Keratinocyte (primary cell): Measurements from ENCODE around the gene CORO7. TPM values are rescaled to one million over a fixed set of nuclear protein-coding genes. Genes with fewer than 3 reads are reported as not detected.

Experiments used
- DNase-seq: peaks from one replicate; pipeline ENCODE4 v3.0.0-alpha.2; 2011; ENCODE audit warnings: low read depth, missing footprints, low spot score
- FAIRE-seq: peaks from 2 replicates; lab custom pipeline; 2011; peaks lifted over from hg19 to GRCh38; lab: Jason Lieb, UNC
- H2AFZ ChIP-seq: 2 replicates; pipeline ENCODE4 v1.6.0; 2012; ENCODE audit warnings: low read length, control low read depth, inconsistent platforms; ENCODE audit not compliant: control insufficient read depth
- H3K27ac ChIP-seq: 2 replicates; pipeline ENCODE4 v1.5.1; 2011; ENCODE audit warnings: low read length; ENCODE audit not compliant: control insufficient read depth, insufficient read depth
- H3K27me3 ChIP-seq: 3 replicates; pipeline ENCODE4 v1.6.0; 2011; ENCODE audit warnings: low read length; ENCODE audit not compliant: control insufficient read depth, insufficient read depth; ENCODE audit errors: extremely low read depth
- H3K36me3 ChIP-seq, 2 experiments: 2 replicates in 1 of 2; 3 replicates in 1 of 2; pipeline ENCODE4 v1.5.1; 2011; ENCODE audit warnings: low read length in 2 of 2, mild to moderate bottlenecking in 1 of 2; ENCODE audit not compliant: control insufficient read depth in 2 of 2, insufficient read depth in 2 of 2; ENCODE audit errors: extremely low read depth in 1 of 2
- H3K4me1 ChIP-seq: 3 replicates; pipeline ENCODE4 v1.5.1; 2011; ENCODE audit warnings: low read length; ENCODE audit not compliant: control insufficient read depth, insufficient read depth; ENCODE audit errors: extremely low read depth
- H3K4me2 ChIP-seq: 3 replicates; pipeline ENCODE4 v1.6.0; 2011; ENCODE audit warnings: low read depth, low read length; ENCODE audit not compliant: control insufficient read depth, insufficient read depth; ENCODE audit errors: extremely low read depth
- H3K4me3 ChIP-seq, 3 experiments: fragments of 200-600 bp in 1 of 3; sonication (generic) in 1 of 3; 2 replicates in 2 of 3; 3 replicates in 1 of 3; pipeline ENCODE4 v1.5.1; 2011 to 2016; ENCODE audit warnings: low read length in 3 of 3, mild to moderate bottlenecking in 3 of 3, control low read depth in 2 of 3, inconsistent platforms in 1 of 3, low read depth in 1 of 3, mixed read lengths in 1 of 3, mixed run types in 1 of 3, moderate library complexity in 1 of 3; ENCODE audit not compliant: control insufficient read depth in 2 of 3, insufficient read depth in 2 of 3; ENCODE audit errors: extremely low read depth in 1 of 3
- H3K79me2 ChIP-seq: 2 replicates; pipeline ENCODE4 v1.6.0; 2012; ENCODE audit warnings: low read length; ENCODE audit not compliant: control insufficient read depth, insufficient read depth
- H3K9ac ChIP-seq: 3 replicates; pipeline ENCODE4 v1.6.0; 2011; ENCODE audit warnings: low read length; ENCODE audit not compliant: control insufficient read depth, insufficient read depth; ENCODE audit errors: extremely low read depth
- H3K9me1 ChIP-seq: 3 replicates; pipeline ENCODE4 v1.6.0; 2011; ENCODE audit warnings: low read length; ENCODE audit not compliant: control insufficient read depth, insufficient read depth; ENCODE audit errors: extremely low read depth
- H3K9me3 ChIP-seq: 2 replicates; pipeline ENCODE4 v1.5.1; 2012; ENCODE audit warnings: low read depth, low read length; ENCODE audit not compliant: control insufficient read depth
- H4K20me1 ChIP-seq: 3 replicates; pipeline ENCODE4 v1.6.0; 2011; ENCODE audit warnings: low read length; ENCODE audit not compliant: control insufficient read depth, insufficient read depth; ENCODE audit errors: extremely low read depth
- EZH2 ChIP-seq: IDR thresholded peaks from one replicate; pipeline ENCODE4 v1.6.1; 2012; ENCODE audit warnings: inconsistent platforms, mild to moderate bottlenecking, low read length, moderate library complexity
- dilution Hi-C: fragments of 300-500 bp; cut with MboI; formaldehyde crosslinking; loops from one replicate; pipeline ENCODE4 v1.7.0; 2020; ENCODE audit warnings: low sequenced_read_pairs; ENCODE audit not compliant: extremely low pct_ligation_motif_present
- polyA plus RNA-seq, 5 experiments: library from polyadenylated mRNA; depleted of rRNA in 3 of 5; stranded (reverse) in 3 of 5; stranded (forward) in 1 of 5; unstranded in 1 of 5; fragments of >200 nt; gene quantifications; 1 replicate in 1 of 5; 2 replicates in 3 of 5; 3 replicates in 1 of 5; pipeline versions ENCODE4 v1.2.1 to v1.2.3, GENCODE V29; 2011 to 2012; ENCODE audit warnings: missing spikeins in 2 of 5, low read depth in 1 of 5, low replicate concordance in 1 of 5
- TF ChIP-seq, protein P1 (sequence below), 3 experiments: IDR thresholded peaks in 1 of 3; conservative IDR thresholded peaks in 1 of 3; optimal IDR thresholded peaks in 1 of 3; 2 replicates in 2 of 3; 3 replicates in 1 of 3; pipeline versions ENCODE3 to v1.5.1; 2011; ENCODE audit warnings: low read length in 3 of 3, mild to moderate bottlenecking in 3 of 3, moderate library complexity in 2 of 3, control low read depth in 1 of 3, inconsistent platforms in 1 of 3; ENCODE audit not compliant: insufficient read depth in 2 of 3; ENCODE audit errors: extremely low read depth in 1 of 3

CORO7 gene
- polyA plus RNA-seq, 1 donor (not counting 4 experiments of a cell fraction or from before 2014, with no cell fraction given), result 8.4 TPM

- H3K4me1 ChIP-seq, result peaks cover 17% of the 10 kb centered on the region
- H3K4me2 ChIP-seq, result no peak overlapping the region
- H2AFZ ChIP-seq, result no peak overlapping the region
- H3K9me1 ChIP-seq, result no peaks in the 10 kb centered on the region
- peaks cover 23 to 29% of the 10 kb centered on the region in 2 experiments for H3K36me3 ChIP-seq
- no peaks in the 10 kb centered on the region for H3K27me3 ChIP-seq
- TF ChIP-seq, protein P1, sequence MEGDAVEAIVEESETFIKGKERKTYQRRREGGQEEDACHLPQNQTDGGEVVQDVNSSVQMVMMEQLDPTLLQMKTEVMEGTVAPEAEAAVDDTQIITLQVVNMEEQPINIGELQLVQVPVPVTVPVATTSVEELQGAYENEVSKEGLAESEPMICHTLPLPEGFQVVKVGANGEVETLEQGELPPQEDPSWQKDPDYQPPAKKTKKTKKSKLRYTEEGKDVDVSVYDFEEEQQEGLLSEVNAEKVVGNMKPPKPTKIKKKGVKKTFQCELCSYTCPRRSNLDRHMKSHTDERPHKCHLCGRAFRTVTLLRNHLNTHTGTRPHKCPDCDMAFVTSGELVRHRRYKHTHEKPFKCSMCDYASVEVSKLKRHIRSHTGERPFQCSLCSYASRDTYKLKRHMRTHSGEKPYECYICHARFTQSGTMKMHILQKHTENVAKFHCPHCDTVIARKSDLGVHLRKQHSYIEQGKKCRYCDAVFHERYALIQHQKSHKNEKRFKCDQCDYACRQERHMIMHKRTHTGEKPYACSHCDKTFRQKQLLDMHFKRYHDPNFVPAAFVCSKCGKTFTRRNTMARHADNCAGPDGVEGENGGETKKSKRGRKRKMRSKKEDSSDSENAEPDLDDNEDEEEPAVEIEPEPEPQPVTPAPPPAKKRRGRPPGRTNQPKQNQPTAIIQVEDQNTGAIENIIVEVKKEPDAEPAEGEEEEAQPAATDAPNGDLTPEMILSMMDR (optimal IDR thresholded peaks at IDR 0.05 in 1 of 3, IDR thresholded peaks at IDR 0.05 in 1 of 3, conservative IDR thresholded peaks at IDR 0.05 in 1 of 3; ENCODE audit: extremely low read depth in 1 of 3, insufficient read depth in 2 of 3, low read length in 3 of 3), result no peak
- TF ChIP-seq EZH2, result no peak
- H3K79me2 ChIP-seq, result no peaks in the 10 kb centered on the region
- DNase-seq, result no peak
- dilution Hi-C loops, result no loop called here
- H3K27ac ChIP-seq, result no peak overlapping the region
- FAIRE-seq, result no peak
- H3K9ac ChIP-seq, result no peak overlapping the region
- H3K9me3 ChIP-seq, result no peaks in the 10 kb centered on the region
- no peak overlapping the region for H3K4me3 ChIP-seq
- H4K20me1 ChIP-seq, result no peaks in the 10 kb centered on the region
Observed at GRCh38 chr16:4461250-4462085, 45.1 kb upstream of the CORO7 start.

GRCh38 chr16:4460936-4461249, 44.5 kb upstream of the CORO7 start:
- Histone ChIP-seq H3K4me1 (peaks cover 17% of the 10 kb centered on the region), H3K9ac (no peak overlapping the region), H3K4me3 (no peak overlapping the region), H3K27me3 (no peaks in the 10 kb centered on the region), H3K9me1 (no peaks in the 10 kb centered on the region), H3K9me3 (no peaks in the 10 kb centered on the region), H3K36me3 (peaks cover 24 to 32% of the 10 kb centered on the region in 2 experiments), H3K79me2 (no peaks in the 10 kb centered on the region), H3K4me2 (no peak overlapping the region), H2AFZ (no peak overlapping the region), H3K27ac (no peak overlapping the region), H4K20me1 (no peaks in the 10 kb centered on the region)
- DNase-seq (no peak), FAIRE-seq (no peak)
- no peak for TF ChIP-seq EZH2
- TF ChIP-seq, protein P1 (optimal IDR thresholded peaks at IDR 0.05 in 1 of 3, IDR thresholded peaks at IDR 0.05 in 1 of 3, conservative IDR thresholded peaks at IDR 0.05 in 1 of 3; ENCODE audit: extremely low read depth in 1 of 3, insufficient read depth in 2 of 3, low read length in 3 of 3), result no peak
- dilution Hi-C loops, result no loop called here
